AG04450 (cell line): ENCODE data around the gene NT5C3B. TPM values are rescaled to one million over a fixed set of nuclear protein-coding genes. Genes with fewer than 3 reads are reported as not detected.
"Not testable (repeated sequence)": the region's sequence is repeated elsewhere in the genome, so short reads cannot be mapped to it uniquely, and the experiment has no call there.

Experiments used
- CTCF ChIA-PET: fragments of 300-600, 350-600 bp; formaldehyde crosslinking; extraction: SDS; loops from one replicate; lab custom pipeline; 2022; ENCODE audit warnings: antibody characterized with exemption, inconsistent platforms; lab: Charles Lee
- POLR2A ChIA-PET: fragments of 350-600 bp; formaldehyde crosslinking; extraction: SDS; loops from one replicate; lab custom pipeline; 2021; ENCODE audit warnings: antibody characterized with exemption, inconsistent platforms; lab: Yijun Ruan, JAX
- DNase-seq: peaks from one replicate; pipeline ENCODE4 v3.0.0-alpha.2; 2011; ENCODE audit warnings: low read depth, low spot score
- H3K27ac ChIP-seq: one replicate; pipeline ENCODE4 v1.5.1; 2012; ENCODE audit warnings: low read depth, low read length, control low read depth
- H3K27me3 ChIP-seq: one replicate; pipeline ENCODE4 v1.6.0; 2012; ENCODE audit warnings: low read length; ENCODE audit not compliant: control insufficient read depth, insufficient read depth
- H3K4me3 ChIP-seq: 2 replicates; pipeline ENCODE4 v1.5.1; 2011; ENCODE audit warnings: mild to moderate bottlenecking, low read depth, low read length, control low read depth
- H3K9me3 ChIP-seq: 2 replicates; pipeline ENCODE4 v1.5.1; 2012; ENCODE audit warnings: low read length; ENCODE audit not compliant: control insufficient read depth, insufficient read depth
- polyA plus RNA-seq: library from polyadenylated mRNA; depleted of rRNA; stranded (reverse); fragments of >200 nt; gene quantifications from 2 replicates; pipeline ENCODE4 v1.2.3, GENCODE V29; 2011
- TF ChIP-seq, protein P1 (sequence below): IDR thresholded peaks from 2 replicates; pipeline ENCODE4 v1.5.1; 2011; ENCODE audit warnings: low read depth, low read length, control low read depth, inconsistent platforms

Gene NT5C3B
- polyA plus RNA-seq, 1 experiment = 106 TPM

DNA sequence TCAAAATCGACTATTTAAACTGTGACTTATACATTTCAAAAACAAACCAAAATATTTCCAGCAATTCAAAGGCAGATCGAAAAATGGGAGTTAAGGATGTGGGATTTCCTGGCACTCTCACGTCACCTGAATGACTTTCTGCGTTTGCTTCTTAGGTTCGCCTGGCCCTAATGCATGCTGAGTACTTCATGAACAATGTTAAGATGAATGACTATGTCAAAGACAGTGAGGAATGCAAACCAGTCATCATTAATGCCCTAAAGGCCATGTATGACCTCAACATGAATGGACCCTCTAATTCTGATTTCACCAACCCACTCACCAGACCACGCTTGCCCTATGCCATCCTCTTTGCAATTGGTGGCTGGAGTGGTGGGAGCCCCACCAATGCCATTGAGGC is 8.9 kb upstream of the NT5C3B start:
- CTCF ChIA-PET = no interaction called here

DNA sequence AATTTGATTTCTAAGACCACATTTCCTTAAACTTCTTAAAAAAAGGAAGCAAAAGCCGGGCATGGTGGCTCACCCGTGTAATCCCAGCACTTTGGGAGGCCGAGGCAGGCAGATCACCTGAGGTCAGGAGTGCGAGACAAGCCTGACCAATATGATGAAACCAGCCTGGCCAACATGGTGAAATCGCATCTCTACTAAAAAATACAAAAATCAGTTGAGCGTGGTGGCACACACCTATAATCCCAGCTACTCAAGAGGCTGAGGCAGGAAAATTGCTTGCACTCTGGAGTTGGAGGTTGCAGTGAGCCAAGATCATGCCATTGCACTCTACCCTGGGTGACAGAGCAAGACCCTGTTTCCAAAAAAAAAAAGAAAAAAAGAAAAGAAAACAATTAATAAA is 4.7 kb upstream of the NT5C3B start:
- POLR2A ChIA-PET = interaction anchor here (0.7 kb wide), 1 partner anchor 67 kb away, joined by 3 read pairs; no protein-coding TSS in a partner anchor
- CTCF ChIA-PET, H3K9me3 ChIP-seq, H3K27ac ChIP-seq, DNase-seq, H3K4me3 ChIP-seq, H3K27me3 ChIP-seq: not testable (repeated sequence)

More for the DNA sequence above, 8.9 kb upstream of the NT5C3B start:
- TF ChIP-seq, protein P1, sequence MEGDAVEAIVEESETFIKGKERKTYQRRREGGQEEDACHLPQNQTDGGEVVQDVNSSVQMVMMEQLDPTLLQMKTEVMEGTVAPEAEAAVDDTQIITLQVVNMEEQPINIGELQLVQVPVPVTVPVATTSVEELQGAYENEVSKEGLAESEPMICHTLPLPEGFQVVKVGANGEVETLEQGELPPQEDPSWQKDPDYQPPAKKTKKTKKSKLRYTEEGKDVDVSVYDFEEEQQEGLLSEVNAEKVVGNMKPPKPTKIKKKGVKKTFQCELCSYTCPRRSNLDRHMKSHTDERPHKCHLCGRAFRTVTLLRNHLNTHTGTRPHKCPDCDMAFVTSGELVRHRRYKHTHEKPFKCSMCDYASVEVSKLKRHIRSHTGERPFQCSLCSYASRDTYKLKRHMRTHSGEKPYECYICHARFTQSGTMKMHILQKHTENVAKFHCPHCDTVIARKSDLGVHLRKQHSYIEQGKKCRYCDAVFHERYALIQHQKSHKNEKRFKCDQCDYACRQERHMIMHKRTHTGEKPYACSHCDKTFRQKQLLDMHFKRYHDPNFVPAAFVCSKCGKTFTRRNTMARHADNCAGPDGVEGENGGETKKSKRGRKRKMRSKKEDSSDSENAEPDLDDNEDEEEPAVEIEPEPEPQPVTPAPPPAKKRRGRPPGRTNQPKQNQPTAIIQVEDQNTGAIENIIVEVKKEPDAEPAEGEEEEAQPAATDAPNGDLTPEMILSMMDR = no peak
- Histone ChIP-seq H3K27me3 (no peaks in the 10 kb centered on the region), H3K27ac (no peak overlapping the region), H3K4me3 (no peak overlapping the region), H3K9me3 (no peaks in the 10 kb centered on the region)
- no peak for DNase-seq
- POLR2A ChIA-PET = no interaction called here

DNA sequence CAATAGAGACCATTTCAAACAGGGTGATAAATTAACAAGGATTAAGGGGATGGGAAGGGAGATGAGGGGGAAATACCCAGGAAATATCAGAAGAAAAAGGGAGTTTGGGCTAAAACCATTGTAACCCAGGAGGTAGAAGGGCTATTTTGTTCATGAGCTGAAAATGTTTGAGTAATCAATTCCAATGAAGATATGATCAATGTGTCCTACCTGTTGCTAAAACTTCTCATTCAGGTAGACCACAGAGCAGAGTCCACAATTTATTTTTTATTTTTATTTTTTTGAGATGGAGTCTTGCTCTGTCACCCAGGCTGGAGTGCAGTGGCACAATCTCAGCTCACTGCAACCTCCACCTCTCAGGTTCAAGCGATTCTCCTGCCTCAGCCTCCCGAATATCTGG is 3.4 kb upstream of the NT5C3B start:
- H3K9me3 ChIP-seq, H3K27me3 ChIP-seq, CTCF ChIA-PET, H3K27ac ChIP-seq, POLR2A ChIA-PET, DNase-seq, H3K4me3 ChIP-seq: not testable (repeated sequence)

DNA sequence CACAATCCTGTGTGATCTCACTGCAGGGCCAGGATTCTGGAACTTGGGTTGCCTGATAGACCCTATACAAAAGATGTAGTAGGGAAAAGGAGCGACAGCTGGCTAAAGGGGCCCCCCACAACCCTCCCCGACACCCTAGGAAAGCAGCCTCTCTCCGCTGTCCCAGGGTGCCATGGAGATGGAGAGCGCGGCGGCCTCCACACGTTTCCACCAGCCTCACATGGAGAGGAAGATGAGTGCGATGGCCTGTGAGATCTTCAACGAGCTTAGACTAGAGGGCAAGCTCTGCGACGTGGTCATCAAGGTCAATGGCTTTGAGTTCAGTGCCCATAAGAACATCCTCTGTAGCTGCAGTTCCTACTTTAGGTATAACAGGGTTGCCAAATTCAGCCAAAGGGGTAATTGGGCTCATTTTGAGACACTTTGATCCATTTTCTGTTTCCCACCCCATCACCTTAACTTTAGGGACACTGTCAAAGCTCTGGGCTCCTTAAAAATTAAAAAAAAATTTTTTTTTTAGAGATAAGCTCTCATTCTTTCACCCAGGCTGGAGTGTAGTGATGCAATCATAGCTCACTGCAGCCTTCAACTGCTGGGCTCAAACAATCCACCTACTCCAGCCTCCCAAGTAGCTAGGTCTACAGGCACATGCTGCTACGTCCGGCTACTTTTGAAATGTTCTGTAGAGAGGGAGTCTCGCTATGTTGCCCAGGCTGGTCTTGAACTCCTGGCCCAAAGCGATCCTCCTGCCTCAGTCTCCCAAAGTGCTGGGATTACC is 1.9 kb upstream of the NT5C3B start, which contains the start of gene KLHL10:
TSS of gene KLHL10 (plus strand) at position 65 of the 778 bp plus-strand sequence. CDS start at position 173, 108 bp downstream.
- Histone ChIP-seq H3K4me3 (no peak within 1 kb of the TSS; the same call in 1 of the 2 replicates), H3K27me3 (no peaks in the 10 kb centered on the region), H3K9me3 (no peaks in the 10 kb centered on the region), H3K27ac (no peak within 1 kb of the TSS)
- DNase-seq = no peak
- POLR2A ChIA-PET = interaction anchor here (0.7 kb wide), 1 partner anchor 149 kb away, joined by 3 read pairs; no protein-coding TSS in a partner anchor
- TF ChIP-seq, protein P1 = no peak
- CTCF ChIA-PET = interaction anchor here (0.7 to 0.9 kb wide), 3 partner anchors 9 to 218 kb away, joined by 3 to 4 read pairs (median 3); no protein-coding TSS in a partner anchor

DNA sequence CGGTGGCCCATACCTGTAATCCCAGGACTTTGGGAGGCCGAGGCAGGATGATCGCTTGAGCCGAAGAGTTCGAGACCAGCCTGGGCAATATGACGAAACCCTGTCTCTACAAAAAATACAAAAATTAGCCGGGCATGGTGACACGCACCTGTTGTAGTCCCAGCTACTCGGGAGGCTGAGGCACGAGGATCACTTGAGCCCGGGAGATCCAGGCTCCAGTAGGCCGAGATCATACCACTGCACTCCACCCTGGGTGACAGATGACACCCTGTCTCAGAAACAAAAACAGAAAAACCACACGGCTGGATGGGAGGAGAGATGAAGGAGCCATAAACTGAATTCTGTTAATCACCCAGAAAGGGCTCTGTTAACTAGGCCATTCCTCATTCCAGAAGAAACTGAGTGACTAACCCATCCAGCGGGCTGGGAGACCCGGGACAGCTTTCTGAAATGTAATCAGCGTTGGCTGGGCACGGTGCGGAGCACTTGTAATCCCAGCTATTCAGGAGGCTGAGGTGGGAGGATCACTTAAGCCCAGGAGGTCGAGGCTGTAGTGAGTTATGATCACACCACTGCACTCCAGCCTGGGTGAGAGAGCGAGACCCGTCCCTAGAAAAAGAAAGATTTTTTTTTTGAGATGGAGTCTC is 641 bp upstream of the NT5C3B start:
- no peaks in the 10 kb centered on the region for H3K9me3 ChIP-seq
- H3K27ac ChIP-seq = no peak overlapping the region
- H3K4me3 ChIP-seq = peak overlapping the region; percentile 79
- TF ChIP-seq, protein P1 = no peak
- no peaks in the 10 kb centered on the region for H3K27me3 ChIP-seq
- DNase-seq = no peak
- POLR2A ChIA-PET = no interaction called here
- CTCF ChIA-PET = interaction anchor here (0.8 kb wide), 1 partner anchor 8 kb away, joined by 3 read pairs; no protein-coding TSS in a partner anchor
